Measurements from ENCODE around the gene ALDOC.

DNA sequence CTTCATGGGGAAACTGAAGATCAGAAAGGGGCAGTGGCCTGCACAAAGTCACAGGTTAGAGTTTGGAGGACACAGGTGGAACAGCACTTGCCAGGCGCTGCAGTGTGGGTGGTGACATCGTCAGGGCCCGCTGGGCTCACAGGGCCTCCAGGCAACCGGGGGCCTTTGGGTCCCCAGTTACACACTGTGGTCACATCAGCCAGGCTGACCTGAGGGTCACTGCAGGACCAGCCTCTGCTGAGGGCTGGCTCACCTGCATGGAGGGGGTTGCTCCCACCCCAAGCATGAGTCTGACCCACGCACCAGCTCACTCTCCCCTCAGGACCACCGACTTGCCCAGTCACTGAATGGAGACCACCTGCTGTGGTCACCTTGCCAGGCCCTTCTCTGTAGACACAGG lies 53.5 kb downstream of the ALDOC start:
- TF ChIP-seq YY1 (IDR thresholded peaks at IDR 0.05; ENCODE audit: insufficient read depth, insufficient read length) (no peak), ZNF274 (IDR thresholded peaks at IDR 0.05; ENCODE audit: low read depth, low read length) (no peak), SUZ12 (IDR thresholded peaks at IDR 0.05; ENCODE audit: extremely low read depth, insufficient read depth, insufficient read length) (no peak)
